C4-2B (cell line): Measurements from ENCODE around the gene CNTFR.

Source experiments
- CTCF ChIP-seq: fragments of 450-650 bp; conservative IDR thresholded peaks from 2 replicates; pipeline ENCODE4 v1.5.1; 2017; ENCODE audit warnings: mild to moderate bottlenecking
- ZFX ChIP-seq: fragments of 450-650 bp; IDR thresholded peaks from 2 replicates; pipeline ENCODE4 v1.6.1; 2017

DNA sequence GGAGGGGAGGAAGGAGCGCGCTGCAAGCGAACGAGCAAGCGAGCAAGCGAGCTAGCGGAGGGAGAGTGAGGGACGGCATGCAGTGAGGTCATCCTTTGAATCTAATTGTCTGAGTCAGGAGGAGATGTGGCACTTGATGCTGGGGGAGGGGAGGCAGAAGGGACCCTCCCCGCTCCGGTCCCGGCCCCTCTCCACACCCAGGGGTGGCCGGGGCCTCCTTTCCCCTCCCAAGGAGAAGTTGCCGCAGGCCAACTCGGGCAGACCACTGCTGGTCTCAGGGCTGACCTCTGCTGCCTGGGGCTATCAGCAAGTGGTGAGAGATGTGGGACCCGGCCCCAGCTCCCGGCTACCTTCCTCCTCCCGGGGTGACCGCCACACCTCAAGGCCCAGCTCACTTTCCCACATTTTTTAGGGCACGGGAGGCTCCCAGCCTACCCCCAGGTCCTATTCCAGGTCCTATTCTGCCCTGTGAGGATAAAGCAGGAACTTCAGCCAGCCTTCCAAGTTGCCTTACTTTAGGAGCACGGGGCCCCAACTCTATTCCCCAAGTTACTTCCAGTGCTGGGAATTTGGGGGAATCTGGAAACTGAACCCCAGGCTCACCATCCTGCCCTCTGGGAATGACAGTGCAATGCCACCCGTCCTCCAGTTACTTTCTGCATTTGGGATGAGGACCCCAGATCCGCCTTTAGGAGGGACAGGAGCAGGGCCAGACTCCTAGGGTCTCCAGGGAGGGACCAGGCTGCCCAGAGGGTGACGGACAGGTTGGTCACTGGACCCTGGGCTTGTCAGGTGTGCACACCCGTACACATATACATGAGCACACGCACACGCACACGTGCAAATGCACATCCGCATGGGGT is 11.1 kb downstream of the CNTFR start:
- TF ChIP-seq CTCF (no peak), ZFX (no peak)
